ENCODE results near the gene AUTS2. TPM values are rescaled to one million over a fixed set of nuclear protein-coding genes. Genes with fewer than 3 reads are reported as not detected.
"Not testable (repeated sequence)": the region's sequence is repeated elsewhere in the genome, so short reads cannot be mapped to it uniquely, and the experiment has no call there.

The AUTS2 gene
- polyA plus RNA-seq, 3 donors = 0.08 to 0.35 TPM; not detected in 1

DNA sequence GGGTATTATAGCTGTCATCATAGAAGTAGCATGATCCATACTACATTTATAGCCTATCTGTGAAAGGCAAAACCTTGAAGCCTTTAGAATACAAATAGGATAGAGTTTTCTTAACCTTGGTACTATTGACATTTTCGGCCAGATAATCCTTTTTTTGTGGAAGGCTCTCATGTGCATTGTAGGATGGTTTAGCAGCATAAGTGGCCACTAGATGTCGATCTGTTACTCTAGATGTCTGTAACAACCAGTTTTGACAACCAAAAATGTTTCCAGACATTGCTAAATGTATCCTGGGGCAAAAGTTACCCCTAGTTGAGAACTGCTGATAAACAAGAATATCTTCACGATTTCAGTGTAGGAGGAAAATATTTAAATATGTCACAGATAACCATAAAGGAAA is 1214.2 kb downstream of the AUTS2 start:
- Histone ChIP-seq H3K79me2 (ENCODE audit: insufficient read depth, low read length) (no peaks in the 10 kb centered on the region), H3K9me3 (replicated peaks in 1 of 2; ENCODE audit: control insufficient read depth in 1 of 2, insufficient read depth in 1 of 2, low read length in 2 of 2) (peaks cover 0 to 7% of the 10 kb centered on the region in 2 donors), H4K20me1 (ENCODE audit: insufficient read depth, low read length) (no peaks in the 10 kb centered on the region), H3K27ac (ENCODE audit: low read depth in 1 of 2, low read length in 2 of 2) (no peak overlapping the region), H3K4me2 (replicated peaks; ENCODE audit: extremely low read depth, low read length, poor library complexity, severe bottlenecking) (no peak overlapping the region), H3K4me3 (replicated peaks in 1 of 3; ENCODE audit: low read depth in 2 of 3, low read length in 3 of 3) (no peak overlapping the region), H3K27me3 (ENCODE audit: control insufficient read depth in 2 of 2, insufficient read depth in 2 of 2, low read length in 2 of 2) (no peaks in the 10 kb centered on the region), H3K4me1 (ENCODE audit: control insufficient read depth in 1 of 2, insufficient read depth in 2 of 2, low read length in 2 of 2) (no peaks in the 10 kb centered on the region), H3K36me3 (replicated peaks in 1 of 2; ENCODE audit: control insufficient read depth in 1 of 2, insufficient read depth in 2 of 2, low read length in 2 of 2) (no peaks in the 10 kb centered on the region), H3K9ac (ENCODE audit: insufficient read depth, low read length, poor library complexity, severe bottlenecking) (no peak overlapping the region), H2AFZ (ENCODE audit: insufficient read depth, low read depth, low read length, poor library complexity, severe bottlenecking) (no peak overlapping the region)
- Mint-ChIP-seq H3K27me3 (ENCODE audit: low read depth in 3 of 3) (peaks cover 0 to 5% (median 2%) of the 10 kb centered on the region in 3 donors), H3K4me1 (peaks cover 5% of the 10 kb centered on the region), H3K4me3 (no peak overlapping the region), H3K27ac (no peak overlapping the region), H3K9me3 (peaks cover 0 to 19% (median 11%) of the 10 kb centered on the region in 7 donors), H3K36me3 (no peaks in the 10 kb centered on the region)
- no peak for DNase-seq
- no CpG with 5 or more reads among the region's 3 CpGs for WGBS (ENCODE audit: insufficient coverage)
- intact Hi-C loops (cut with micrococcal nuclease) = no loop called here
- TF ChIP-seq, protein P1, sequence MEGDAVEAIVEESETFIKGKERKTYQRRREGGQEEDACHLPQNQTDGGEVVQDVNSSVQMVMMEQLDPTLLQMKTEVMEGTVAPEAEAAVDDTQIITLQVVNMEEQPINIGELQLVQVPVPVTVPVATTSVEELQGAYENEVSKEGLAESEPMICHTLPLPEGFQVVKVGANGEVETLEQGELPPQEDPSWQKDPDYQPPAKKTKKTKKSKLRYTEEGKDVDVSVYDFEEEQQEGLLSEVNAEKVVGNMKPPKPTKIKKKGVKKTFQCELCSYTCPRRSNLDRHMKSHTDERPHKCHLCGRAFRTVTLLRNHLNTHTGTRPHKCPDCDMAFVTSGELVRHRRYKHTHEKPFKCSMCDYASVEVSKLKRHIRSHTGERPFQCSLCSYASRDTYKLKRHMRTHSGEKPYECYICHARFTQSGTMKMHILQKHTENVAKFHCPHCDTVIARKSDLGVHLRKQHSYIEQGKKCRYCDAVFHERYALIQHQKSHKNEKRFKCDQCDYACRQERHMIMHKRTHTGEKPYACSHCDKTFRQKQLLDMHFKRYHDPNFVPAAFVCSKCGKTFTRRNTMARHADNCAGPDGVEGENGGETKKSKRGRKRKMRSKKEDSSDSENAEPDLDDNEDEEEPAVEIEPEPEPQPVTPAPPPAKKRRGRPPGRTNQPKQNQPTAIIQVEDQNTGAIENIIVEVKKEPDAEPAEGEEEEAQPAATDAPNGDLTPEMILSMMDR (IDR thresholded peaks at IDR 0.05) = no peak

DNA sequence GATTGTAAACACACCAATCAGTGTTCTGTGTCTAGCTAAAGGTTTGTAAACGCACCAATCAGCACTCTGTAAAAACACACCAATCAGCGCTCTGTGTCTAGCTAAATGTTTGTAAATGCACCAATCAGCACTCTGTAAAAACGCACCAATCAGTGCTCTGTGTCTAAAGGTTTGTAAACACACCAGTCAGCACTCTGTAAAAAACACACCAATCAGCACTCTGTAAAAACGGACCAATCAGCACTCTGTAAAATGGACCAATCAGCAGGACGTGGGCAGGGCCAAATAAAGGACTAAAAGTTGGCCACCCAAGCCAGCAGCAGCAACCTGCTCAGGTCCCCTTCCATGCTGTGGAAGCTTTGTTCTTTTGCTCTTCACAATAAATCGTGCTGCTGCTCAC is 1224.2 kb downstream of the AUTS2 start:
- H3K27me3 Mint-ChIP-seq (ENCODE audit: low read depth in 3 of 3); H4K20me1 ChIP-seq (ENCODE audit: insufficient read depth, low read length); DNase-seq; H3K27ac ChIP-seq (ENCODE audit: low read depth in 1 of 2, low read length in 2 of 2); H2AFZ ChIP-seq (ENCODE audit: insufficient read depth, low read depth, low read length, poor library complexity, severe bottlenecking); H3K9ac ChIP-seq (ENCODE audit: insufficient read depth, low read length, poor library complexity, severe bottlenecking); intact Hi-C loops (cut with micrococcal nuclease); H3K36me3 ChIP-seq (replicated peaks in 1 of 2; ENCODE audit: control insufficient read depth in 1 of 2, insufficient read depth in 2 of 2, low read length in 2 of 2); H3K9me3 ChIP-seq (replicated peaks in 1 of 2; ENCODE audit: control insufficient read depth in 1 of 2, insufficient read depth in 1 of 2, low read length in 2 of 2); H3K4me2 ChIP-seq (replicated peaks; ENCODE audit: extremely low read depth, low read length, poor library complexity, severe bottlenecking); H3K27me3 ChIP-seq (ENCODE audit: control insufficient read depth in 2 of 2, insufficient read depth in 2 of 2, low read length in 2 of 2); H3K4me3 Mint-ChIP-seq; H3K27ac Mint-ChIP-seq; H3K4me1 ChIP-seq (ENCODE audit: control insufficient read depth in 1 of 2, insufficient read depth in 2 of 2, low read length in 2 of 2); H3K79me2 ChIP-seq (ENCODE audit: insufficient read depth, low read length); H3K36me3 Mint-ChIP-seq; H3K4me3 ChIP-seq (replicated peaks in 1 of 3; ENCODE audit: low read depth in 2 of 3, low read length in 3 of 3); H3K4me1 Mint-ChIP-seq: not testable (repeated sequence)
- WGBS (ENCODE audit: insufficient coverage) = 97% methylated on average over 5 of the region's 6 CpGs
- peaks cover 2 to 14% (median 9%) of the 10 kb centered on the region in 7 donors for H3K9me3 Mint-ChIP-seq

All from CD14-positive monocyte (primary cell).